Measurements from ENCODE around the gene HSPB9. TPM values are rescaled to one million over a fixed set of nuclear protein-coding genes. Genes with fewer than 3 reads are reported as not detected.

Gene HSPB9
- total RNA-seq, 1 donor from 2014 or later = not detected

DNA sequence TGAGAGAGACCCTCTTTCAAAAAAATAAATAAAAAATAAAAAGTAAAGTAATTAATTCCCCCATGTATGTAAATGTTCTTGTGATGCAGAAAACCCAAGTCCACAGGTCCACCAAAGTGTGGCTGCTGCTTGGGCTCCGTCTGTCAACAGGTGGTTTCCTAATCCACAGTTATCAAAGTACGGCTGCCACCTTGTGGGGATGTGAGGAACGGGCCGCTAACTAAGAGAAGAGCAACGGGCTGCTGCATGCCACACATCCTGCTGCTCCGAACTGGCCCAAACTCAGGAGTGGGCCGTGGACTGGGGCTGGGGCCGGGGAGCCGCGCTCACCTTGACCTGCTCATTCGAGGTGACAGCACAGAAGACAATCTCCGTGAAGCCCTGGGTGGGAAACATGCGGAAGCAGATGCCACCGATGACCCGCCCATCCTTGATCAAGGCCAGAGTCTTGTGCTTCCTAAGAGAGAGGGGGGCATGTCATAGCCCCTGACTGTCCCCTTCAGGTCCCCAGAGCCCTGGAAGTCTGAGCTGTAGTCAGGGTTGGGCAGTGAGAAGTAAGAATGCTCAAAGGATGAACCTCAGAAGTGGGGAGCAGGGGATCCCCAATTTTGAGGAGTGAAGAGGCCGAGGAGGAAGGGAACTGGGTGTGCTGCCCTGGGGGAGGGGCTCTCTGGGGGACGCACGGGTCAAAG lies 5.8 kb upstream of the HSPB9 start:
- no peak overlapping the region for H3K4me3 Mint-ChIP-seq (ENCODE audit: unreplicated experiment)

DNA sequence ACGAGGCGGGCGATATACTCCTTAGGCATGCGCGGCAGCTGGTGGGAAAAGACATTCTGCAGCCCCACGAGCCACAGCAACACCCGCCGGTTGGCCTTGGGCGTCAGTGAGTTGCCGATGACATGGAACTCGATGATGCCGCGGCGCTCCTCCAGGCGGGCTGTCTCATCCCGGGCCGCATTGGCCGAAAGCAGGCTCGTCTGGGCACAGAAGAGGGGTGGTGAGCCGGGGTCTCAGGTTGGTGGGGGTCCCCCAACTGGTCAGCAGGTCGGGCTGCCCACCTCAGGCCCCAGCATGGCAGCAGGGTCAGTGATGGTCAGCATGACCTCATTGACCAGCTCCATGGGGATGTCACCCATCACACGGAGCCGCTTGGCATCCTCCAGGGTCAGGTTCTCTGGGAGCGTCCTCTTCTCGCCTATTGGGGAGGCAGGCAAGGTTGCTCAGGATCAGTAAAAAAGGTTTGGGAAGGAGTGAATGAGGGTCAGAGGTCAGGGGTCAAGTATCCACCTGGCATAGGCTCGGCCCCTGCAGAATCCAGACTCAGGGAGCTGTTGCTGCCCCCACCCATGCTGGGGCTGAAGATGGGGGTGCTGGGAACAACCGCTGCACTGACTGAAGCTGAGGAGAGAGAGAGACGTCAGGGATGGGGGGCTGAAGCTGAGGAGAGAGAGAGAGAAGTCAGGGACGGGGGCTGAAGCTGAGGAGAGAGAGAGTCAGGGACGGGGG lies 5.0 kb upstream of the HSPB9 start:
- Mint-ChIP-seq H3K4me1 (ENCODE audit: unreplicated experiment) (peaks cover 14% of the 10 kb centered on the region), H3K9me3 (ENCODE audit: unreplicated experiment) (no peaks in the 10 kb centered on the region), H3K27ac (ENCODE audit: unreplicated experiment) (no peak overlapping the region), H3K27me3 (ENCODE audit: unreplicated experiment) (no peaks in the 10 kb centered on the region), H3K36me3 (ENCODE audit: unreplicated experiment) (peaks cover 8% of the 10 kb centered on the region), H3K4me3 (ENCODE audit: unreplicated experiment) (no peak overlapping the region)
- TF ChIP-seq, protein P1, sequence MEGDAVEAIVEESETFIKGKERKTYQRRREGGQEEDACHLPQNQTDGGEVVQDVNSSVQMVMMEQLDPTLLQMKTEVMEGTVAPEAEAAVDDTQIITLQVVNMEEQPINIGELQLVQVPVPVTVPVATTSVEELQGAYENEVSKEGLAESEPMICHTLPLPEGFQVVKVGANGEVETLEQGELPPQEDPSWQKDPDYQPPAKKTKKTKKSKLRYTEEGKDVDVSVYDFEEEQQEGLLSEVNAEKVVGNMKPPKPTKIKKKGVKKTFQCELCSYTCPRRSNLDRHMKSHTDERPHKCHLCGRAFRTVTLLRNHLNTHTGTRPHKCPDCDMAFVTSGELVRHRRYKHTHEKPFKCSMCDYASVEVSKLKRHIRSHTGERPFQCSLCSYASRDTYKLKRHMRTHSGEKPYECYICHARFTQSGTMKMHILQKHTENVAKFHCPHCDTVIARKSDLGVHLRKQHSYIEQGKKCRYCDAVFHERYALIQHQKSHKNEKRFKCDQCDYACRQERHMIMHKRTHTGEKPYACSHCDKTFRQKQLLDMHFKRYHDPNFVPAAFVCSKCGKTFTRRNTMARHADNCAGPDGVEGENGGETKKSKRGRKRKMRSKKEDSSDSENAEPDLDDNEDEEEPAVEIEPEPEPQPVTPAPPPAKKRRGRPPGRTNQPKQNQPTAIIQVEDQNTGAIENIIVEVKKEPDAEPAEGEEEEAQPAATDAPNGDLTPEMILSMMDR (IDR thresholded peaks at IDR 0.05) = no peak
- DNase-seq (ENCODE audit: extremely low spot score, unreplicated experiment) = no peak

More for the DNA sequence above, 5.8 kb upstream of the HSPB9 start:
- peaks cover 8% of the 10 kb centered on the region for H3K36me3 Mint-ChIP-seq (ENCODE audit: unreplicated experiment)
- no peaks in the 10 kb centered on the region for H3K9me3 Mint-ChIP-seq (ENCODE audit: unreplicated experiment)
- TF ChIP-seq, protein P1 (IDR thresholded peaks at IDR 0.05) = peak; percentile 88
- H3K4me1 Mint-ChIP-seq (ENCODE audit: unreplicated experiment) = peaks cover 18% of the 10 kb centered on the region
- no peak overlapping the region for H3K27ac Mint-ChIP-seq (ENCODE audit: unreplicated experiment)
- no peaks in the 10 kb centered on the region for H3K27me3 Mint-ChIP-seq (ENCODE audit: unreplicated experiment)
- peak; percentile 93 for DNase-seq (ENCODE audit: extremely low spot score, unreplicated experiment)

DNA sequence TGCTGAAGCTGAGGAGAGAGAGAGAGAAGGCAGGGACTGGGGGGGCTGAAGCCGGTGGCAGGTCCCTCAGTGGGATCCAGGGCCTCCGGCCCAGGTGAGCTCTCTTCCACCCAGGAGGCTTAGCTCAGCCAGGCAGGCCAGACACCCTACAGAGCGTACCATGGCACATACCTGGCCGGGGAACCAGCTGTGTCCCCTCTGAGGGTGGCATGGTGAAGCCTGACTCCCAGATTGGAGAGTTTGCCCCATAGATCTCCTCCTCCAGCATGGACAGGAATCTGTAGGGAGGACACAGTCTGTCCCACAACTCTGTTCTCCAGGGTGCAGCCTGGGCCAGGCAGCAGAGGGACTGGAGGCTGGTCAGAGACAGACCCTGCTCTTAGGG lies 4.5 kb upstream of the HSPB9 start:
- no peak for DNase-seq (ENCODE audit: extremely low spot score, unreplicated experiment)
- Mint-ChIP-seq H3K4me1 (ENCODE audit: unreplicated experiment) (peaks cover 13% of the 10 kb centered on the region), H3K27ac (ENCODE audit: unreplicated experiment) (no peak overlapping the region), H3K4me3 (ENCODE audit: unreplicated experiment) (no peak overlapping the region), H3K36me3 (ENCODE audit: unreplicated experiment) (peaks cover 8% of the 10 kb centered on the region), H3K9me3 (ENCODE audit: unreplicated experiment) (no peaks in the 10 kb centered on the region), H3K27me3 (ENCODE audit: unreplicated experiment) (no peaks in the 10 kb centered on the region)
- TF ChIP-seq, protein P1 (IDR thresholded peaks at IDR 0.05) = no peak

DNA sequence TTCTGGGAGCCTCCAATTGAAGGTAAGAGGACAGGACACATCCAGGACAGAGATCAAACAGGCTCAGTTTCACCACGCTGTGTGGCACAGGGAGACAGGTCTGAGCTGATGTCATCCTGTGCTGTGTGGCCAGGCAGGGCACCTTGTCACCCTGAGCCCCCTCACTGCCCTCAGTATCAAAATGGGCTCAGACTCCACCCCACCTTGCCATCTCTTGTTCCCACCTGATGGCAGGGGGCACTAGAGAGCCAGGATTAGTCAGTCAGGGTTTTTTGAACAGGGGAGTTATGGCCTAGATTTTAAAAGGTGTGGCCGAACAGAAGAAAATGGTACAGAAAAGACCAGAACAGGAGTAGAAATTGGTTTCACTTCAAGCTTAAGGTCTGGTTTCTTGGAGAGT lies 4.1 kb upstream of the HSPB9 start:
- peaks cover 10% of the 10 kb centered on the region for H3K36me3 Mint-ChIP-seq (ENCODE audit: unreplicated experiment)
- H3K27ac Mint-ChIP-seq (ENCODE audit: unreplicated experiment) = no peak overlapping the region
- H3K27me3 Mint-ChIP-seq (ENCODE audit: unreplicated experiment) = no peaks in the 10 kb centered on the region
- no peaks in the 10 kb centered on the region for H3K9me3 Mint-ChIP-seq (ENCODE audit: unreplicated experiment)
- DNase-seq (ENCODE audit: extremely low spot score, unreplicated experiment) = no peak
- TF ChIP-seq, protein P1 (IDR thresholded peaks at IDR 0.05) = peak; percentile 41
- peaks cover 13% of the 10 kb centered on the region for H3K4me1 Mint-ChIP-seq (ENCODE audit: unreplicated experiment)
- no peak overlapping the region for H3K4me3 Mint-ChIP-seq (ENCODE audit: unreplicated experiment)

DNA sequence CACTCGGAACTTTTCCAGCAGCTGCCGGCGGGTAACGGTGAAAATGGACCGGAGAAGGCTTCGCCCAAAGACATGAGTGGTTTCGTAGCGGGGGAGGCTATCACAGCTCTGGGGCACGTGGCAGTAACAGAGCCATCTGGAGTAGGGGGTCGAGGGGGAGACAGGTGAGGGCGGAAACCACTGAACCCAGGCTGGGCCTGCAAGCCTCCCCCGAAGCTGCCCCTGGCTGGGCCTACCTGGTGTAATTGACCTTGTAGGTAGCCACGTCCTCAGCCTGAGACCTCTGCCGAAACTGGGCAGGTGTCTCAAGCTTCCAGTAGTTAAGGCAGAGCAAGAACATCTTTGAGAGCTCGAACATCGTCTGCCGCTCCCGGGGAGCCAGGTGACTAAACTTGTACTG lies 3.3 kb upstream of the HSPB9 start:
- Mint-ChIP-seq H3K27ac (ENCODE audit: unreplicated experiment) (no peak overlapping the region), H3K4me1 (ENCODE audit: unreplicated experiment) (peaks cover 13% of the 10 kb centered on the region), H3K4me3 (ENCODE audit: unreplicated experiment) (no peak overlapping the region), H3K27me3 (ENCODE audit: unreplicated experiment) (no peaks in the 10 kb centered on the region), H3K36me3 (ENCODE audit: unreplicated experiment) (peaks cover 10% of the 10 kb centered on the region), H3K9me3 (ENCODE audit: unreplicated experiment) (no peaks in the 10 kb centered on the region)
- DNase-seq (ENCODE audit: extremely low spot score, unreplicated experiment) = no peak
- TF ChIP-seq, protein P1 (IDR thresholded peaks at IDR 0.05) = no peak
